C4-2B (cell line): ENCODE results near the gene MKI67.

Experiments used
- CTCF ChIP-seq: fragments of 450-650 bp; conservative IDR thresholded peaks from 2 replicates; pipeline ENCODE4 v1.5.1; 2017; ENCODE audit warnings: mild to moderate bottlenecking
- ZFX ChIP-seq: fragments of 450-650 bp; IDR thresholded peaks from 2 replicates; pipeline ENCODE4 v1.6.1; 2017

- TF ChIP-seq CTCF = no peak
- TF ChIP-seq ZFX = no peak
Observed at GRCh38 chr10:128048819-128049210, 77.4 kb downstream of the MKI67 start.
